Stimulated activated naive CD8-positive, alpha-beta T cell treated with anti-CD3 and anti-CD28 coated beads, Interleukin-15, Interleukin-2, amounts not matched to agents 100 ng/mL and 50 ng/mL, for 24 hours (primary cell): Measurements from ENCODE around the gene OR4D5.

Source experiments
- H3K27ac Mint-ChIP-seq: one replicate; pipeline ENCODE4 v1.8.0; 2021; ENCODE audit warnings: mild to moderate bottlenecking, mixed read lengths
- H3K27me3 Mint-ChIP-seq: one replicate; pipeline ENCODE4 v1.8.0; 2021; ENCODE audit warnings: mixed read lengths
- H3K36me3 Mint-ChIP-seq: one replicate; pipeline ENCODE4 v1.8.0; 2021; ENCODE audit warnings: low read depth, mixed read lengths
- H3K4me1 Mint-ChIP-seq: one replicate; pipeline ENCODE4 v1.8.0; 2021; ENCODE audit warnings: low read depth, mixed read lengths
- H3K4me3 Mint-ChIP-seq: one replicate; pipeline ENCODE4 v1.8.0; 2021; ENCODE audit warnings: mild to moderate bottlenecking, mixed read lengths
- H3K9me3 Mint-ChIP-seq: one replicate; pipeline ENCODE4 v1.8.0; 2021; ENCODE audit warnings: mixed read lengths

OR4D5 gene

GRCh38 chr11:123977731-123978347, 38.4 kb downstream of the OR4D5 start, which contains the start of gene OR10S1:
OR10S1 (minus strand) TSS chr11:123977781; CDS start chr11:123977664, 117 bp downstream.
- Mint-ChIP-seq H3K4me3 (no peak within 1 kb of the TSS), H3K36me3 (no peaks in the 10 kb centered on the region), H3K27me3 (no peaks in the 10 kb centered on the region), H3K9me3 (no peaks in the 10 kb centered on the region), H3K4me1 (no peaks in the 10 kb centered on the region), H3K27ac (no peak within 1 kb of the TSS)

GRCh38 chr11:123979311-123979710, 39.9 kb downstream of the OR4D5 start:
- Mint-ChIP-seq H3K4me1 (no peaks in the 10 kb centered on the region), H3K36me3 (no peaks in the 10 kb centered on the region), H3K27me3 (no peaks in the 10 kb centered on the region), H3K4me3 (no peak overlapping the region), H3K9me3 (no peaks in the 10 kb centered on the region), H3K27ac (no peak overlapping the region)
